GM10248 (cell line): ENCODE measurements around the gene ARID4A.
A peak's percentile ranks its signal among the peaks of the same experiment; 100 is the strongest.

Experiments
- CTCF ChIA-PET: fragments of 300-600 bp; sonication (Branson Sonifier 250); formaldehyde crosslinking; extraction: SDS; loops from one replicate; lab custom pipeline; 2021; ENCODE audit warnings: antibody characterized with exemption; lab: Yijun Ruan, JAX
- POLR2A ChIA-PET: fragments of 350-650 bp; sonication (Branson Sonifier 250); formaldehyde crosslinking; extraction: SDS; loops from one replicate; lab custom pipeline; 2020; ENCODE audit warnings: antibody characterized with exemption; lab: Yijun Ruan, JAX
- DNase-seq: peaks from one replicate; pipeline ENCODE4 v3.0.0; 2012; ENCODE audit errors: extremely low spot score
- CTCF ChIP-seq: IDR thresholded peaks from 2 replicates; pipeline ENCODE4 v1.5.1; 2012; ENCODE audit warnings: mild to moderate bottlenecking, low read depth; ENCODE audit errors: extremely low read depth, missing control alignments, control extremely low read depth

The ARID4A gene

GRCh38 chr14:58280954-58281787 lies 17.2 kb upstream of the ARID4A start:
- no peak for TF ChIP-seq CTCF
- ChIA-PET CTCF (interaction anchor here (0.8 to 3.0 kb wide), 2 partner anchors 35 to 739 kb away, joined by 3 to 8 read pairs; no protein-coding TSS in a partner anchor), POLR2A (interaction anchor here (0.5 to 0.9 kb wide), 3 partner anchors 11 to 19 kb away, joined by 3 to 4 read pairs (median 4); partner anchors contain the start of gene ARID4A)
- DNase-seq, result peak; percentile 38

- ChIA-PET POLR2A (interaction anchor here (0.7 to 0.9 kb wide), 2 partner anchors 11 to 16 kb away, joined by 3 to 4 read pairs; partner anchors contain the start of gene ARID4A), CTCF (interaction anchor here (3.0 kb wide), 1 partner anchor 36 kb away, joined by 8 read pairs; no protein-coding TSS in a partner anchor)
- no peak for DNase-seq
- no peak for TF ChIP-seq CTCF
Measured at GRCh38 chr14:58281969-58282368, 16.4 kb upstream of the ARID4A start.

GRCh38 chr14:58282925-58283593 lies 15.3 kb upstream of the ARID4A start:
- TF ChIP-seq CTCF, result no peak
- no peak for DNase-seq
- ChIA-PET CTCF (interaction anchor here (1.4 to 1.6 kb wide), 2 partner anchors 15 to 18 kb away, joined by 3 read pairs; partner anchors contain the start of gene ARID4A), POLR2A (no interaction called here)

GRCh38 chr14:58283730-58284129 lies 14.6 kb upstream of the ARID4A start:
- CTCF ChIA-PET, result interaction anchor here (1.4 to 1.6 kb wide), 2 partner anchors 14 to 19 kb away, joined by 3 read pairs; partner anchors contain the start of gene ARID4A
- no peak for DNase-seq
- POLR2A ChIA-PET, result no interaction called here
- TF ChIP-seq CTCF, result no peak

- no peak for TF ChIP-seq CTCF
- CTCF ChIA-PET, result no interaction called here
Measured at GRCh38 chr14:58285132-58285531, 13.2 kb upstream of the ARID4A start.

GRCh38 chr14:58287607-58288042 lies 10.7 kb upstream of the ARID4A start:
- ChIA-PET CTCF (interaction anchor here (1.0 to 1.1 kb wide), 2 partner anchors 20 kb away, joined by 3 read pairs; no protein-coding TSS in a partner anchor), POLR2A (interaction anchor here (1.2 kb wide), 1 partner anchor 11 kb away, joined by 4 read pairs; the partner anchor contains the start of gene ARID4A)
- TF ChIP-seq CTCF, result no peak
- DNase-seq, result no peak

More at GRCh38 chr14:58285132-58285531, 13.2 kb upstream of the ARID4A start:
- DNase-seq, result no peak
- POLR2A ChIA-PET, result no interaction called here
